Measurements from ENCODE around the gene CUL7. TPM values are rescaled to one million over a fixed set of nuclear protein-coding genes. Genes with fewer than 3 reads are reported as not detected.
A peak's percentile ranks its signal among the peaks of the same experiment; 100 is the strongest.

The CUL7 gene
- total RNA-seq, 1 donor from 2014 or later, result 20.1 TPM

DNA sequence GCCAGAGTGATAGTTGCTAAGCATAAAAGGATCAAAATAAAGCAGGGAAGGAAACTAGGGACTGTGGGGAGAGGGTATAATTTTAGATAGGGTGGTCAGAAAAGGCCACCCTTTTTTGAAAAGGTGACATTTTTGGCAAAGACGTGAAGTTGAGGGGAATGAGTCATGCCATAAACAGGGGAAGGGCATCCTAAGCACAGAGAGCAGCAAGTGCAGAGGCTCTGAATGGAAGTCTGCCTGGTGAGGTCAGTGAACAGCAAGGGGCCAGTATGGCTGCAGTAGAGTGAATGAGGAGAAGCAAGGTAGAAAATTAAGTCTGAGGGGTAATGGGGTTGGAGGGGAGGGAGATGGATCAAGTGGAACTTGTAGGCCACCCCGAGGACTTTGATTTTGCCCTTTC is 8.2 kb upstream of the CUL7 start:
- H3K27ac ChIP-seq, result no peak overlapping the region
- H3K4me3 ChIP-seq, result no peak overlapping the region
- no peaks in the 10 kb centered on the region for H3K9me3 ChIP-seq
- no peak for DNase-seq
- TF ChIP-seq, protein P1, sequence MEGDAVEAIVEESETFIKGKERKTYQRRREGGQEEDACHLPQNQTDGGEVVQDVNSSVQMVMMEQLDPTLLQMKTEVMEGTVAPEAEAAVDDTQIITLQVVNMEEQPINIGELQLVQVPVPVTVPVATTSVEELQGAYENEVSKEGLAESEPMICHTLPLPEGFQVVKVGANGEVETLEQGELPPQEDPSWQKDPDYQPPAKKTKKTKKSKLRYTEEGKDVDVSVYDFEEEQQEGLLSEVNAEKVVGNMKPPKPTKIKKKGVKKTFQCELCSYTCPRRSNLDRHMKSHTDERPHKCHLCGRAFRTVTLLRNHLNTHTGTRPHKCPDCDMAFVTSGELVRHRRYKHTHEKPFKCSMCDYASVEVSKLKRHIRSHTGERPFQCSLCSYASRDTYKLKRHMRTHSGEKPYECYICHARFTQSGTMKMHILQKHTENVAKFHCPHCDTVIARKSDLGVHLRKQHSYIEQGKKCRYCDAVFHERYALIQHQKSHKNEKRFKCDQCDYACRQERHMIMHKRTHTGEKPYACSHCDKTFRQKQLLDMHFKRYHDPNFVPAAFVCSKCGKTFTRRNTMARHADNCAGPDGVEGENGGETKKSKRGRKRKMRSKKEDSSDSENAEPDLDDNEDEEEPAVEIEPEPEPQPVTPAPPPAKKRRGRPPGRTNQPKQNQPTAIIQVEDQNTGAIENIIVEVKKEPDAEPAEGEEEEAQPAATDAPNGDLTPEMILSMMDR (IDR thresholded peaks at IDR 0.05), result no peak
- intact Hi-C loops (cut with DNase I), result no loop called here
- peaks cover 40% of the 10 kb centered on the region for H3K36me3 ChIP-seq
- H3K27me3 ChIP-seq, result no peaks in the 10 kb centered on the region
- no peak for ATAC-seq
- H3K4me1 ChIP-seq, result peaks cover 22% of the 10 kb centered on the region

DNA sequence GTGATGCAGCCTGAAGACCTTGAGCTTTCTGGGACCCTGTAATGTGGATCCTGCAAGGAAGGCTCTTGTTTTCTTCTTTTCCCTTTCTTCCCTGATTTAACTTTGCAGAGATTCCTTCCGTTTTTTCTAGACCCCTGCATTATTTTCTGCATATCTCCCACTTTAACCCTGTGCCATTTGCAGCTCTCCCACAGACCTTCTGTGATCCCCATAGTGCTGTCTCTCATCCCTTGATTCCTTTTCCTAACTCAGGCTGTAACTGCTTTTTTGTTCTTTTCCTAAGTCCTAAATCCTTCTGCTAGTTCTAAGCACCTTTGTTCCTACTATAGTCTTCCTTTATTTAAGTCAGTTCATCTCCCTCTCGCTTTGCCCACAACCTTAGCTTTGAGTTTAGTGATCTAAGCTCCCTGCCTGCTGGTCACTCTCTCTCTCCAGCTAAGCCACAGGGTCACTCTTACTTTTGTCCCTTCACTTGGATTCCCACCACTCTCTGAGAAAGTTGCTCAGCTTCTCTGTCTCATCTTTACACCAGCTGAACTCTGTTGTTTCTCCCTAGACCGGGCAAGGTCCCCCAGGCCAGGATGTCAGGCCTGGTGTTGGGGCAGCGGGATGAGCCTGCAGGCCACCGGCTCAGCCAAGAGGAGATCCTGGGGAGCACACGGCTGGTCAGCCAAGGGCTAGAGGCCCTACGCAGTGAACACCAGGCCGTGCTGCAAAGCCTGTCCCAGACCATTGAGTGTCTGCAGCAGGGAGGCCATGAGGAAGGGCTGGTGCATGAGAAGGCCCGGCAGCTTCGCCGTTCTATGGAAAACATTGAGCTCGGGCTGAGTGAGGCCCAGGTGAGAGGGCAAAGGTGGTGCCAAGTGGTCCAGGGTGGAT is 7.3 kb upstream of the CUL7 start:
- ATAC-seq (no peak), DNase-seq (no peak)
- peaks cover 39% of the 10 kb centered on the region for H3K36me3 ChIP-seq
- peaks cover 22% of the 10 kb centered on the region for H3K4me1 ChIP-seq
- peak overlapping the region; percentile 77 for H3K4me3 ChIP-seq
- TF ChIP-seq, protein P1 (IDR thresholded peaks at IDR 0.05), result no peak
- H3K9me3 ChIP-seq, result no peaks in the 10 kb centered on the region
- no peaks in the 10 kb centered on the region for H3K27me3 ChIP-seq
- intact Hi-C loops (cut with DNase I), result no loop called here
- H3K27ac ChIP-seq, result peak overlapping the region; percentile 83

DNA sequence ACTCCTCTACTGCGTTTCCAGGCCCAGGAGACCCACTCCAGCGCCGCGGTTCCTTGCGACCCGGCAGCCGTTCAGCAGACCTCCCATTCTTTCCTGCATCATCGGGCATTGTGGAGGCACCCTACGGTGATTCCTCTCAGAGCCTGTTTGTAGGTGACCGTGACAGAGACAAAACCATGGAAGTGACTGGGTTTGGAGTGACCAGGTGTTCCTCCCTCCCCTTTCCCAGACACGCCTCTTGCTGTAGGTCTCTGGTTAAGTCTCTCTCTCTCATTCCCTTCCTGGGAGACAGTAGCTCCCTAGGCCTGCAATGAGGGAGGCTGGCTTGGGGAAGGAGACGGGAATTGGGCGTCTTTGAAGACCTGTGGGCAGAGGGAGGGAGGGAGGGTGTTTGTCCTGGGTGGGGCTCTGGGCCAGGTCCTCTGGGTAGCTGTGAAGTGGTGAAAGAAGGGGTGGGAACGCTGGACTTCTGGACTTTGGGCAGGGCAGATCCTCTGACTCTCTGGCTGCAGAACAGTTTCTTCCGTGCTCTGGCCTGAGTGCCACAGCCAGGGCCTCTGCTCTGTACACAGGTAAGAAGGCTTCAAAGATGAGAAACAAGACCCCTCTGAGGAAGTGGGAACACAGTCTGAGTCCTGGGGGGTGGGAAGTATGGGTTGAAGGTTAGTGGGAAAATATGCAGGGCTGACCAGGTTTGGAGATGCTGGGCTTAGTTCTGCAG is 6.5 kb upstream of the CUL7 start:
- Histone ChIP-seq H3K27me3 (no peaks in the 10 kb centered on the region), H3K4me1 (peaks cover 22% of the 10 kb centered on the region), H3K36me3 (peaks cover 41% of the 10 kb centered on the region), H3K9me3 (no peaks in the 10 kb centered on the region), H3K27ac (peak overlapping the region; percentile 83), H3K4me3 (peak overlapping the region; percentile 77)
- intact Hi-C loops (cut with DNase I), result no loop called here
- TF ChIP-seq, protein P1 (IDR thresholded peaks at IDR 0.05), result no peak
- ATAC-seq (peak; percentile 59), DNase-seq (peak; percentile 77)

DNA sequence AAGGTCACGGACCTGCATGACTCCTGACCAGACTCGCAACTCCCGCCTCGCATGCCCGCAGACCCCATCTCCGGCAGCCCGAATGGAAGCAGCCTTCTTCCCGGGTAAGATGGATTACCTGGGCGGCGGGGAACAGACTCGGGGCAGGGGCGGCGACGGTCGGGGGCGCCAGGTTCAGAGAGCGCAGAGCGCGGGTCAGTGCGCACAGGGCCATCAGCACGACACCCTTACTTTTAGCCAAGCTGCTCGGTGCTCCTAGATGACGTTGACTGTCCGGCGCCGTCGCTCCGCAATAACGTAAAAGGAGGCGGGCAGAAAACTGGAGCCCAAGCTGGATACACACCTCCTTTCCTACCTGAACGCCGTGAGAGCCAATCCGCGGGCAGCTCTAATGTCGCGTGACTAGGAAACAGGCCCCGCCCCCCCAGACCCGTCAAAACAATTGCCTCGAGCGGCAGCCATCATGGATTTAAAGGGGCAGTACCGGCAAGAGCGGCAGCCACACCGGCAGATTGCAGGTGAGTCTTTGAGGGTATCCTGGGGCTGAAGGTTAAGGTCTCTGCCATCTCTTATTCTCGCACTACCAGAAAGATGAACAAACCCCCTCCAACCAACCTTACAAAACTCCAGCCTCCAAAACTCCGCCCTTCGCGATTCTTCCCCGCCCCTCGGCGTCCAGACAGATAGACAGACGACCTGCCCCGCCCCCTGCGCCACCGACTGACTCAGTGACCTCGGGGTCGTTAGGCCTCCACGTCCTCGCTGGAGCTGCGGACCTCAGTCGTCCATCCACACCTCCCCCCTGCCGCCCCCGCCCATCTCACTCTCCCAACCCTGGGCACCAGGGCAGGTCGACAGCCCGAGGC is 5.8 kb upstream of the CUL7 start, which contains the start of the genes KLC4 and MRPL2:
TSS of gene KLC4 (plus strand) at position 464 of the 866 bp plus-strand sequence. CDS start 1,705 bp downstream, outside the sequence.
TSS of gene MRPL2 (minus strand) at position 267 of the 866 bp plus-strand sequence. CDS start at position 214, 53 bp downstream.
- peak within 1 kb of the TSS; percentile 77 for H3K4me3 ChIP-seq
- intact Hi-C loops (cut with DNase I), result no loop called here
- H3K9me3 ChIP-seq, result no peaks in the 10 kb centered on the region
- TF ChIP-seq, protein P1 (IDR thresholded peaks at IDR 0.05), result no peak
- H3K27me3 ChIP-seq, result no peaks in the 10 kb centered on the region
- H3K4me1 ChIP-seq, result peaks cover 24% of the 10 kb centered on the region
- peak; percentile 98 for DNase-seq
- peak; percentile 95 for ATAC-seq
- peaks cover 42% of the 10 kb centered on the region for H3K36me3 ChIP-seq
- peak within 1 kb of the TSS; percentile 83 for H3K27ac ChIP-seq

DNA sequence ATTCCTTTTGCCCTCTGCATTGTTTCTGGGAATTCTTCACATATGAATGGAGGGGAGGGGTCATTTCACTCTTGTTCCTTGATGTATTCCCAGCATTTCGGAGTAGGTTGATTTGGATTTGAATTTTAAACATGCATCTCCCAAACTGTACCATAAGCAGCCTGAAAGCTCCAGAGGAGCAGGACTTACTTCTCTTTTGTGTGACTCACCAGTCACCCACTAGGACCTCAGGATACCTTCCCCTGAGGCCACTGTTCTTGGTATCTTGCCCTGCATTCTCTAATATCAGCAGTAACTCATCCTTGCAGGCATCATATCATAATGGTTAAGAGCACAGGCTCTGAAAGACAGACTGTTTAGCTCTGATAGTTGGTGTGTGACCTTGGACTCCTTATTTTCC is 4.9 kb upstream of the CUL7 start:
- Histone ChIP-seq H3K27me3 (no peaks in the 10 kb centered on the region), H3K9me3 (no peaks in the 10 kb centered on the region), H3K36me3 (peaks cover 36% of the 10 kb centered on the region), H3K4me3 (peak overlapping the region; percentile 77), H3K4me1 (peaks cover 28% of the 10 kb centered on the region), H3K27ac (peak overlapping the region; percentile 83)
- ATAC-seq, result no peak
- TF ChIP-seq, protein P1 (IDR thresholded peaks at IDR 0.05), result no peak
- intact Hi-C loops (cut with DNase I), result no loop called here
- no peak for DNase-seq

All from upper lobe of right lung (tissue), 1 donor.